Femur (tissue), 1 donor: ENCODE data around the gene SEC24B.

ENCODE experiments used
- DNase-seq: peaks from one replicate; pipeline ENCODE4 v3.0.0-alpha.2; 2017

SEC24B gene

GRCh38 chr4:109588176-109588575 lies 154.6 kb downstream of the SEC24B start:
- DNase-seq: no peak

GRCh38 chr4:109589119-109589518 lies 155.5 kb downstream of the SEC24B start:
- no peak for DNase-seq

- DNase-seq: no peak
Measured at GRCh38 chr4:109589605-109590004, 156.0 kb downstream of the SEC24B start.
